Mesenchymal stem cell (in vitro differentiated cells and primary cell): Measurements from ENCODE around the gene C11orf97.

ENCODE experiments used
- DNase-seq: peaks from one replicate; pipeline ENCODE4 v3.0.0-alpha.2; 2013
- H2AFZ ChIP-seq: one replicate; pipeline ENCODE4 v1.6.1; 2013; ENCODE audit warnings: low read depth, mild to moderate bottlenecking, control low read depth, inconsistent platforms, low read length, moderate library complexity
- H2AK5ac ChIP-seq: 2 replicates; pipeline ENCODE4 v1.6.1; 2013; ENCODE audit warnings: low read length, moderate library complexity, mild to moderate bottlenecking, inconsistent platforms; ENCODE audit not compliant: severe bottlenecking
- H2BK120ac ChIP-seq: one replicate; pipeline ENCODE4 v1.6.1; 2013; ENCODE audit warnings: low read depth, mild to moderate bottlenecking, inconsistent platforms, low read length, moderate library complexity
- H2BK12ac ChIP-seq, 2 experiments: one replicate each; pipeline ENCODE4 v1.6.1; 2013; ENCODE audit warnings: inconsistent platforms in 2 of 2, low read length in 2 of 2, mild to moderate bottlenecking in 2 of 2, moderate library complexity in 2 of 2, control low read depth in 1 of 2
- H2BK15ac ChIP-seq: one replicate; pipeline ENCODE4 v1.6.1; 2013; ENCODE audit warnings: mild to moderate bottlenecking, low read depth, inconsistent platforms; ENCODE audit not compliant: poor library complexity, severe bottlenecking
- H2BK5ac ChIP-seq: 2 replicates; pipeline ENCODE4 v1.6.1; 2013; ENCODE audit warnings: low read depth, mild to moderate bottlenecking, low read length, control low read depth, inconsistent platforms; ENCODE audit not compliant: poor library complexity, severe bottlenecking
- H3K14ac ChIP-seq, 2 experiments: one replicate each; pipeline ENCODE4 v1.6.1; 2013; ENCODE audit warnings: inconsistent platforms in 2 of 2, low read length in 2 of 2, control low read depth in 1 of 2, mild to moderate bottlenecking in 1 of 2, moderate library complexity in 1 of 2
- H3K18ac ChIP-seq, 2 experiments: one replicate each; pipeline ENCODE4 v1.6.1; 2013; ENCODE audit warnings: inconsistent platforms in 2 of 2, low read length in 2 of 2, control low read depth in 1 of 2, low read depth in 1 of 2, mild to moderate bottlenecking in 1 of 2
- H3K23ac ChIP-seq, 2 experiments: one replicate each; pipeline ENCODE4 v1.6.1; 2013; ENCODE audit warnings: inconsistent platforms in 2 of 2, low read length in 2 of 2, mild to moderate bottlenecking in 2 of 2, moderate library complexity in 2 of 2, control low read depth in 1 of 2
- H3K27ac ChIP-seq: 2 replicates; pipeline ENCODE4 v1.5.1; 2013; ENCODE audit warnings: mild to moderate bottlenecking, moderate library complexity, low read length, control low read depth, inconsistent platforms; ENCODE audit not compliant: poor library complexity, severe bottlenecking
- H3K27me3 ChIP-seq, 2 experiments: 2 replicates each; pipeline versions ENCODE4 v1.6.1 to v1.7.0; 2013; ENCODE audit warnings: low read length in 2 of 2, mild to moderate bottlenecking in 2 of 2, moderate library complexity in 2 of 2, control low read depth in 1 of 2, inconsistent platforms in 1 of 2; ENCODE audit not compliant: control insufficient read depth in 1 of 2, insufficient read depth in 1 of 2
- H3K36me3 ChIP-seq, 2 experiments: 2 replicates each; pipeline versions ENCODE4 v1.6.1 to v1.7.0; 2013; ENCODE audit warnings: low read length in 2 of 2, control low read depth in 1 of 2, inconsistent platforms in 1 of 2, low read depth in 1 of 2, mild to moderate bottlenecking in 1 of 2; ENCODE audit not compliant: insufficient read depth in 2 of 2, control insufficient read depth in 1 of 2
- H3K4ac ChIP-seq, 2 experiments: one replicate each; pipeline ENCODE4 v1.6.1; 2013; ENCODE audit warnings: inconsistent platforms in 2 of 2, low read length in 2 of 2, mild to moderate bottlenecking in 2 of 2, moderate library complexity in 2 of 2, control low read depth in 1 of 2, low read depth in 1 of 2
- H3K4me1 ChIP-seq: 2 replicates; pipeline ENCODE4 v1.6.1; 2013; ENCODE audit warnings: low read depth, low read length, control low read depth; ENCODE audit not compliant: control insufficient read depth, insufficient read depth
- H3K4me2 ChIP-seq: 2 replicates; pipeline ENCODE4 v1.6.1; 2013; ENCODE audit warnings: low read length, mild to moderate bottlenecking, inconsistent platforms; ENCODE audit not compliant: poor library complexity, severe bottlenecking
- H3K4me3 ChIP-seq, 2 experiments: 2 replicates each; pipeline versions ENCODE4 v1.5.1 to v1.7.0; 2013; ENCODE audit warnings: low read length in 2 of 2, mild to moderate bottlenecking in 2 of 2, control low read depth in 1 of 2, low read depth in 1 of 2; ENCODE audit not compliant: insufficient read depth in 1 of 2
- H3K79me1 ChIP-seq: replicated peaks from 2 replicates; pipeline ENCODE4 v1.6.1; 2013; ENCODE audit warnings: mild to moderate bottlenecking, control low read depth, low read length, inconsistent platforms; ENCODE audit not compliant: poor library complexity, severe bottlenecking
- H3K9ac ChIP-seq: 2 replicates; pipeline ENCODE4 v1.7.0; 2013; ENCODE audit warnings: mild to moderate bottlenecking, low read length, moderate library complexity
- H3K9me3 ChIP-seq: 2 replicates; pipeline ENCODE4 v1.7.0; 2013; ENCODE audit warnings: mild to moderate bottlenecking, low read length; ENCODE audit not compliant: control insufficient read depth
- H4K8ac ChIP-seq: one replicate; pipeline ENCODE4 v1.6.1; 2013; ENCODE audit warnings: inconsistent platforms, mild to moderate bottlenecking, low read length, moderate library complexity
- H4K91ac ChIP-seq: one replicate; pipeline ENCODE4 v1.6.1; 2013; ENCODE audit warnings: mild to moderate bottlenecking, low read length, inconsistent platforms
- WGBS: methylation state at CpG from one replicate; pipeline ENCODE4 v1.1.7; 2013; ENCODE audit warnings: mixed read lengths; 5-methylcytosine and 5-hydroxymethylcytosine counted together
- small RNA-seq: library from polyadenylated mRNA; stranded (forward); fragments of <200 nt; extraction: miRNeasy Mini kit (QIAGEN cat#:217004); gene quantifications from one replicate; pipeline ENCODE3, GENCODE V24; 2013; ENCODE audit warnings: low read depth

C11orf97 gene

DNA sequence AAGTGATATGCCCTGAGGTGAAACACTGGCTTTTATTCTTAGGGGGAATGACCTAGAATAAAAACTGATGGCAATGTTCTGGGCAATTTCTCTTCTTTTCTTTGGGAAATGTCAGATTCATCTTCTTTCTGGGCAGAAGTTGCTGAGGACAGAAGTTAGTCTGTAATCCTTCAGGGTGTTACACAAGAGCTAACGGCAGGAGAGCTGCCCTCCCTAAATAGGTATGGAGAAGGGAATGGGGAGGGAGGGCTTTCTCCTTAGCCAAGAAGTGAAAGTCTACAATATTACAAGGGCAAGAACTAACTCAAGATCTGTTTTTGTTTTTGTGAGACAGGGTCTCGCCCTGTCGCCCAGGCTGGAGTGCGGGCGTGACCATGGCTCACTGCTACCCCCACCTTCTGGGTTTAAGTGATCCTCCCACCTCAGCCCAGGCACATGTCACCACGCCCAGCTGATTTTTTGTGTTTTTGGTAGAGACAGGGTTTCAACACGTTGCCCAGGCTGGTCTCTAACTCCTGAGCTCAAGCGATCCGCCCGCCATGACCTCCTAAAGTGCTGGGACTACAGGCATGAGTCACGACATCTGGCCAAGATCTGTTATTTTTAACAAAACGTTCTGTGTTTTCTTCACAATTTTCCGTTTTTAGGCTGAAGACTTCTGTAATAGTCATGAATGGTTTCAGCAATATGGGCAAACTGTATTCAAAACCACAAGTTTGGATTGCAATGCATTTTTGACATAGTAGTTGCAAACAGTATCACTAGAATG is 62.1 kb downstream of the C11orf97 start:
- 71% methylated on average over 13 of the region's 13 CpGs for WGBS
- Histone ChIP-seq H3K4ac (no peak overlapping the region), H3K14ac (no peak overlapping the region), H3K4me2 (peak overlapping the region; percentile 17), H3K23ac (no peak overlapping the region), H3K27me3 (no peaks in the 10 kb centered on the region), H2AK5ac (no peak overlapping the region), H4K91ac (no peak overlapping the region), H3K4me3 (peak overlapping the region in 1 of 2 experiments; percentile 56), H4K8ac (no peak overlapping the region), H2AFZ (no peak overlapping the region), H3K9me3 (no peaks in the 10 kb centered on the region), H3K36me3 (no peaks in the 10 kb centered on the region), H2BK15ac (no peak overlapping the region), H2BK120ac (no peak overlapping the region), H3K79me1 (no peaks in the 10 kb centered on the region), H3K18ac (peak overlapping the region; percentile 54 to 72), H3K4me1 (peaks cover 3% of the 10 kb centered on the region), H3K27ac (peak overlapping the region; percentile 57), H2BK12ac (peak overlapping the region in 1 of 2 experiments; percentile 67), H3K9ac (peak overlapping the region; percentile 52), H2BK5ac (no peak overlapping the region)
- peak; percentile 66 for DNase-seq

GRCh38 chr11:94576306-94576705 is 64.0 kb downstream of the C11orf97 start:
- H3K18ac ChIP-seq = no peak overlapping the region
- no peak overlapping the region for H2AK5ac ChIP-seq
- H4K8ac ChIP-seq = no peak overlapping the region
- no peaks in the 10 kb centered on the region for H3K9me3 ChIP-seq
- no peak overlapping the region for H2BK15ac ChIP-seq
- no peak overlapping the region for H2BK5ac ChIP-seq
- H3K36me3 ChIP-seq = no peaks in the 10 kb centered on the region
- H2AFZ ChIP-seq = no peak overlapping the region
- H3K27ac ChIP-seq = no peak overlapping the region
- H3K23ac ChIP-seq = no peak overlapping the region
- no peak overlapping the region for H3K9ac ChIP-seq
- H3K4me2 ChIP-seq = no peak overlapping the region
- H3K27me3 ChIP-seq = no peaks in the 10 kb centered on the region
- no peak overlapping the region for H3K4me3 ChIP-seq
- H3K79me1 ChIP-seq = no peaks in the 10 kb centered on the region
- no peak overlapping the region for H2BK120ac ChIP-seq
- peaks cover 3% of the 10 kb centered on the region for H3K4me1 ChIP-seq
- no peak overlapping the region for H2BK12ac ChIP-seq
- H3K4ac ChIP-seq = no peak overlapping the region
- H4K91ac ChIP-seq = no peak overlapping the region
- no peak overlapping the region for H3K14ac ChIP-seq
- no peak for DNase-seq
- WGBS = 100% methylated on average over 5 of the region's 5 CpGs

DNA sequence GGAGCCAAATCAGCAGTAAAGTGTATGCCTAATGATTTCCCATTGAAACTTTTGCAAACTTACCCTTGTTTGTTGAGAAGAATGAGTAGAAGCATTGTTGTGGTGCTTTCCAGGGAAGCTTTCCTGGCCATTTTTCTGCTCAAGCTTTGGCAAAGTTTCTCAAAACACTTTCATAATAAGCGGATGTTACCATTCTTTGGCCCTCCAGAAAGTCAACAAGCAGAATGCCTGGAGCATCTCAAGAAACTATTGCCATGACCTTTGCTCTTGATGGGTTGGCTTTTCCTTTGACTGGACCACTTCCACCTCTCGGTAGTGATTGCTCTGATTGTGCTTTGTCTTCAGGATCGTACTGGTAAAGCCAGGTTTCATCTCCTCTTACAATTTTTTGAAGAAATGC is 65.6 kb downstream of the C11orf97 start:
- Histone ChIP-seq H3K23ac (no peak overlapping the region), H2BK15ac (no peak overlapping the region), H3K14ac (no peak overlapping the region), H3K27me3 (no peaks in the 10 kb centered on the region), H2AK5ac (no peak overlapping the region), H3K27ac (no peak overlapping the region), H3K4me3 (no peak overlapping the region), H3K9ac (no peak overlapping the region), H2BK120ac (no peak overlapping the region), H2BK12ac (no peak overlapping the region), H3K4me2 (no peak overlapping the region), H2BK5ac (no peak overlapping the region), H2AFZ (no peak overlapping the region), H3K79me1 (no peaks in the 10 kb centered on the region), H4K8ac (no peak overlapping the region), H3K36me3 (no peaks in the 10 kb centered on the region), H3K18ac (no peak overlapping the region), H3K9me3 (no peaks in the 10 kb centered on the region), H3K4ac (no peak overlapping the region), H4K91ac (no peak overlapping the region), H3K4me1 (peaks cover 3% of the 10 kb centered on the region)
- 69% methylated on average over 3 of the region's 3 CpGs for WGBS
- DNase-seq = no peak

Small RNA genes within 50 kb of the gene (small RNA-seq; reads per million reads assigned to genes)
- gene MIR548L = 6.6 reads per million, percentile 67 among the genes with 10 or more reads in this experiment
